Fibroblast of gingiva (primary cell): ENCODE results near the gene SEMA4B.
"Not testable (repeated sequence)": the region's sequence is repeated elsewhere in the genome, so short reads cannot be mapped to it uniquely, and the experiment has no call there.

Experiments
- DNase-seq: peaks from one replicate; pipeline ENCODE4 v3.0.0-alpha.2; 2011; ENCODE audit warnings: low read depth

SEMA4B gene

GRCh38 chr15:90184119-90184785, 16.9 kb upstream of the SEMA4B start:
- peak; percentile 76 for DNase-seq

- DNase-seq: peak; percentile 55
Measured at GRCh38 chr15:90184786-90185704, 16.1 kb upstream of the SEMA4B start.

GRCh38 chr15:90187257-90187868, 13.8 kb upstream of the SEMA4B start:
- no peak for DNase-seq

- DNase-seq: not testable (repeated sequence)
Measured at GRCh38 chr15:90188065-90188464, 13.1 kb upstream of the SEMA4B start.

- DNase-seq: no peak
Measured at GRCh38 chr15:90188914-90189748, 12.0 kb upstream of the SEMA4B start.

GRCh38 chr15:90189781-90190467, 11.2 kb upstream of the SEMA4B start:
- DNase-seq: no peak

GRCh38 chr15:90190606-90191343, 10.4 kb upstream of the SEMA4B start:
- no peak for DNase-seq

GRCh38 chr15:90191344-90191687, 9.8 kb upstream of the SEMA4B start:
- DNase-seq: no peak

- peak; percentile 64 for DNase-seq
Measured at GRCh38 chr15:90191794-90192509, 9.2 kb upstream of the SEMA4B start.

GRCh38 chr15:90192961-90193786, 8.0 kb upstream of the SEMA4B start:
- DNase-seq: peak; percentile 36

GRCh38 chr15:90194655-90195054, 6.5 kb upstream of the SEMA4B start:
- no peak for DNase-seq

GRCh38 chr15:90200534-90201129, 498 bp upstream of the SEMA4B start:
- DNase-seq: no peak

- DNase-seq: no peak
Measured at GRCh38 chr15:90201944-90202375, 830 bp downstream of the SEMA4B start.

GRCh38 chr15:90202929-90203328, 1.8 kb downstream of the SEMA4B start:
- no peak for DNase-seq

GRCh38 chr15:90203473-90203872, 2.3 kb downstream of the SEMA4B start:
- no peak for DNase-seq

- peak; percentile 26 for DNase-seq
Measured at GRCh38 chr15:90203922-90204321, 2.8 kb downstream of the SEMA4B start.

- no peak for DNase-seq
Measured at GRCh38 chr15:90205050-90205848, 4.1 kb downstream of the SEMA4B start.

- DNase-seq: peak; percentile 48
Measured at GRCh38 chr15:90205886-90206285, 4.8 kb downstream of the SEMA4B start.
